WTC11 (cell line): ENCODE data around the gene IL2RG. TPM values are rescaled to one million over a fixed set of nuclear protein-coding genes. Genes with fewer than 3 reads are reported as not detected.

Experiments
- ATAC-seq: fragments of 200-7000 bp; cut with Tn5 transposase; 2 replicates; pipeline ENCODE4 v1.10.0; 2021; ENCODE audit warnings: mild to moderate bottlenecking, moderate library complexity
- CTCF ChIA-PET: fragments of 300-600 bp; sonication (Branson Sonifier 250); formaldehyde crosslinking; loops from one replicate; lab custom pipeline; 2021; ENCODE audit warnings: antibody characterized with exemption; lab: Charles Lee
- POLR2A ChIA-PET: fragments of 350-600 bp; sonication (Branson Sonifier 250); formaldehyde crosslinking; loops from one replicate; lab custom pipeline; 2021; ENCODE audit warnings: antibody characterized with exemption; lab: Charles Lee
- DNase-seq: peaks from one replicate; pipeline ENCODE4 v3.0.0; 2021; ENCODE audit warnings: low spot score
- H3K27ac Mint-ChIP-seq: 2 replicates; pipeline ENCODE4 v1.8.0; 2021; ENCODE audit warnings: mixed read lengths
- H3K27me3 Mint-ChIP-seq: 2 replicates; pipeline ENCODE4 v1.8.0; 2021; ENCODE audit warnings: low read depth, mild to moderate bottlenecking, moderate library complexity, mixed read lengths
- H3K36me3 Mint-ChIP-seq: 2 replicates; pipeline ENCODE4 v1.8.0; 2021; ENCODE audit warnings: mixed read lengths
- H3K4me1 Mint-ChIP-seq: 2 replicates; pipeline ENCODE4 v1.8.0; 2022; ENCODE audit warnings: mixed read lengths
- H3K4me3 Mint-ChIP-seq: 2 replicates; pipeline ENCODE4 v1.8.0; 2021; ENCODE audit warnings: mild to moderate bottlenecking, moderate library complexity, mixed read lengths
- H3K9me3 Mint-ChIP-seq: 2 replicates; pipeline ENCODE4 v1.8.0; 2021; ENCODE audit warnings: mixed read lengths
- ATF2 ChIP-seq: sonication (generic); formaldehyde crosslinking; IDR thresholded peaks from 2 replicates; pipeline ENCODE4 v1.8.1; 2022; ENCODE audit warnings: low read depth, missing genetic modification reagents, borderline replicate concordance
- FOXK1 ChIP-seq: sonication (generic); formaldehyde crosslinking; IDR thresholded peaks from 2 replicates; pipeline ENCODE4 v1.8.0; 2022; ENCODE audit warnings: mild to moderate bottlenecking, moderate library complexity, missing genetic modification reagents
- IRF1 ChIP-seq: sonication (generic); formaldehyde crosslinking; IDR thresholded peaks from 2 replicates; pipeline ENCODE4 v1.8.0; 2023; ENCODE audit warnings: missing genetic modification reagents
- JAZF1 ChIP-seq: fragments of 250-450 bp; sonication (Bioruptor Pico); IDR thresholded peaks from 2 replicates; pipeline ENCODE4 v1.9.0; 2021; ENCODE audit warnings: moderate library complexity, mild to moderate bottlenecking, inconsistent platforms
- JUN ChIP-seq: sonication (generic); formaldehyde crosslinking; IDR thresholded peaks from 2 replicates; pipeline ENCODE4 v1.8.0; 2023; ENCODE audit warnings: mild to moderate bottlenecking, missing genetic modification reagents
- NFATC4 ChIP-seq: fragments of 250-450 bp; sonication (Bioruptor Pico); IDR thresholded peaks from 2 replicates; pipeline ENCODE4 v1.9.0; 2021; ENCODE audit warnings: mild to moderate bottlenecking
- PREB ChIP-seq: sonication (generic); formaldehyde crosslinking; IDR thresholded peaks from 2 replicates; pipeline ENCODE4 v1.8.1; 2022; ENCODE audit warnings: mild to moderate bottlenecking, missing genetic modification reagents, moderate library complexity, borderline replicate concordance
- SP1 ChIP-seq: sonication (generic); formaldehyde crosslinking; conservative IDR thresholded peaks from 2 replicates; pipeline ENCODE4 v1.8.1; 2022; ENCODE audit warnings: missing genetic modification reagents
- TEAD4 ChIP-seq: sonication (generic); formaldehyde crosslinking; IDR thresholded peaks from 2 replicates; pipeline ENCODE4 v1.8.0; 2022; ENCODE audit warnings: mild to moderate bottlenecking, missing genetic modification reagents
- ZBTB21 ChIP-seq: sonication (generic); formaldehyde crosslinking; IDR thresholded peaks from 2 replicates; pipeline ENCODE4 v1.8.1; 2023; ENCODE audit warnings: mild to moderate bottlenecking, missing genetic modification reagents, borderline replicate concordance
- ZNF396 ChIP-seq: fragments of 250-450 bp; sonication (Bioruptor Pico); IDR thresholded peaks from 2 replicates; pipeline ENCODE4 v1.8.0; 2021; ENCODE audit warnings: mild to moderate bottlenecking, moderate library complexity, borderline replicate concordance
- ZNF423 ChIP-seq: fragments of 250-450 bp; sonication (Bioruptor Pico); IDR thresholded peaks from 2 replicates; pipeline ENCODE4 v2.1.2; 2022; ENCODE audit warnings: mild to moderate bottlenecking, moderate library complexity
- ZNF671 ChIP-seq: fragments of 250-450 bp; sonication (Bioruptor Pico); IDR thresholded peaks from 2 replicates; pipeline ENCODE4 v1.8.0; 2021; ENCODE audit warnings: mild to moderate bottlenecking
- ZSCAN18 ChIP-seq: fragments of 250-450 bp; sonication (Bioruptor Pico); IDR thresholded peaks from 2 replicates; pipeline ENCODE4 v2.1.2; 2022; ENCODE audit warnings: mild to moderate bottlenecking, moderate library complexity
- total RNA-seq: library from RNA; stranded (reverse); gene quantifications from 3 replicates; pipeline ENCODE4 v1.2.3, GENCODE V29; 2021
- TF ChIP-seq, protein P1 (sequence below): sonication (generic); formaldehyde crosslinking; IDR thresholded peaks from 2 replicates; pipeline ENCODE4 v1.8.1; 2023; ENCODE audit warnings: mild to moderate bottlenecking, missing genetic modification reagents
- TF ChIP-seq, protein P2 (sequence below): sonication (generic); formaldehyde crosslinking; IDR thresholded peaks from 2 replicates; pipeline ENCODE4 v1.8.0; 2022; ENCODE audit warnings: mild to moderate bottlenecking, missing genetic modification reagents
- TF ChIP-seq, protein P3 (sequence below): fragments of 250-450 bp; sonication (Bioruptor Pico); IDR thresholded peaks from 2 replicates; pipeline ENCODE4 v1.9.0; 2021; ENCODE audit warnings: mild to moderate bottlenecking, borderline replicate concordance
- TF ChIP-seq, protein P4 (sequence below): sonication (generic); formaldehyde crosslinking; IDR thresholded peaks from 2 replicates; pipeline ENCODE4 v1.8.1; 2022; ENCODE audit warnings: low read depth, mild to moderate bottlenecking, moderate library complexity, missing genetic modification reagents, borderline replicate concordance

IL2RG gene
- total RNA-seq, 1 experiment from 2014 or later, result 1.2 TPM

GRCh38 chrX:71095033-71095432, 16.3 kb downstream of the IL2RG start:
- no peaks in the 10 kb centered on the region; the same call in 1 of the 2 replicates for H3K27me3 Mint-ChIP-seq
- peaks cover 36% of the 10 kb centered on the region for H3K4me1 Mint-ChIP-seq
- peak overlapping the region; percentile 39; the same call in 1 of the 2 replicates for H3K27ac Mint-ChIP-seq
- DNase-seq, result no peak
- H3K9me3 Mint-ChIP-seq, result no peaks in the 10 kb centered on the region
- H3K4me3 Mint-ChIP-seq, result peak overlapping the region; percentile 99
- TF ChIP-seq NFATC4 (no peak), TEAD4 (CRISPR knock-in tag) (no peak), ZSCAN18 (CRISPR knock-in tag) (no peak), ZNF396 (CRISPR knock-in tag) (no peak), FOXK1 (CRISPR knock-in tag) (no peak), PREB (CRISPR knock-in tag) (no peak), IRF1 (CRISPR knock-in tag) (no peak), ZNF671 (CRISPR knock-in tag) (no peak), ZNF423 (CRISPR knock-in tag) (no peak), ZBTB21 (CRISPR knock-in tag) (no peak), JAZF1 (no peak), SP1 (CRISPR knock-in tag) (no peak), ATF2 (CRISPR knock-in tag) (no peak), JUN (no peak)
- TF ChIP-seq, protein P1, sequence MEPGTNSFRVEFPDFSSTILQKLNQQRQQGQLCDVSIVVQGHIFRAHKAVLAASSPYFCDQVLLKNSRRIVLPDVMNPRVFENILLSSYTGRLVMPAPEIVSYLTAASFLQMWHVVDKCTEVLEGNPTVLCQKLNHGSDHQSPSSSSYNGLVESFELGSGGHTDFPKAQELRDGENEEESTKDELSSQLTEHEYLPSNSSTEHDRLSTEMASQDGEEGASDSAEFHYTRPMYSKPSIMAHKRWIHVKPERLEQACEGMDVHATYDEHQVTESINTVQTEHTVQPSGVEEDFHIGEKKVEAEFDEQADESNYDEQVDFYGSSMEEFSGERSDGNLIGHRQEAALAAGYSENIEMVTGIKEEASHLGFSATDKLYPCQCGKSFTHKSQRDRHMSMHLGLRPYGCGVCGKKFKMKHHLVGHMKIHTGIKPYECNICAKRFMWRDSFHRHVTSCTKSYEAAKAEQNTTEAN, result no peak
- TF ChIP-seq, protein P2, sequence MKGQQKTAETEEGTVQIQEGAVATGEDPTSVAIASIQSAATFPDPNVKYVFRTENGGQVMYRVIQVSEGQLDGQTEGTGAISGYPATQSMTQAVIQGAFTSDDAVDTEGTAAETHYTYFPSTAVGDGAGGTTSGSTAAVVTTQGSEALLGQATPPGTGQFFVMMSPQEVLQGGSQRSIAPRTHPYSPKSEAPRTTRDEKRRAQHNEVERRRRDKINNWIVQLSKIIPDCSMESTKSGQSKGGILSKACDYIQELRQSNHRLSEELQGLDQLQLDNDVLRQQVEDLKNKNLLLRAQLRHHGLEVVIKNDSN (CRISPR knock-in tag), result no peak
- TF ChIP-seq, protein P3, sequence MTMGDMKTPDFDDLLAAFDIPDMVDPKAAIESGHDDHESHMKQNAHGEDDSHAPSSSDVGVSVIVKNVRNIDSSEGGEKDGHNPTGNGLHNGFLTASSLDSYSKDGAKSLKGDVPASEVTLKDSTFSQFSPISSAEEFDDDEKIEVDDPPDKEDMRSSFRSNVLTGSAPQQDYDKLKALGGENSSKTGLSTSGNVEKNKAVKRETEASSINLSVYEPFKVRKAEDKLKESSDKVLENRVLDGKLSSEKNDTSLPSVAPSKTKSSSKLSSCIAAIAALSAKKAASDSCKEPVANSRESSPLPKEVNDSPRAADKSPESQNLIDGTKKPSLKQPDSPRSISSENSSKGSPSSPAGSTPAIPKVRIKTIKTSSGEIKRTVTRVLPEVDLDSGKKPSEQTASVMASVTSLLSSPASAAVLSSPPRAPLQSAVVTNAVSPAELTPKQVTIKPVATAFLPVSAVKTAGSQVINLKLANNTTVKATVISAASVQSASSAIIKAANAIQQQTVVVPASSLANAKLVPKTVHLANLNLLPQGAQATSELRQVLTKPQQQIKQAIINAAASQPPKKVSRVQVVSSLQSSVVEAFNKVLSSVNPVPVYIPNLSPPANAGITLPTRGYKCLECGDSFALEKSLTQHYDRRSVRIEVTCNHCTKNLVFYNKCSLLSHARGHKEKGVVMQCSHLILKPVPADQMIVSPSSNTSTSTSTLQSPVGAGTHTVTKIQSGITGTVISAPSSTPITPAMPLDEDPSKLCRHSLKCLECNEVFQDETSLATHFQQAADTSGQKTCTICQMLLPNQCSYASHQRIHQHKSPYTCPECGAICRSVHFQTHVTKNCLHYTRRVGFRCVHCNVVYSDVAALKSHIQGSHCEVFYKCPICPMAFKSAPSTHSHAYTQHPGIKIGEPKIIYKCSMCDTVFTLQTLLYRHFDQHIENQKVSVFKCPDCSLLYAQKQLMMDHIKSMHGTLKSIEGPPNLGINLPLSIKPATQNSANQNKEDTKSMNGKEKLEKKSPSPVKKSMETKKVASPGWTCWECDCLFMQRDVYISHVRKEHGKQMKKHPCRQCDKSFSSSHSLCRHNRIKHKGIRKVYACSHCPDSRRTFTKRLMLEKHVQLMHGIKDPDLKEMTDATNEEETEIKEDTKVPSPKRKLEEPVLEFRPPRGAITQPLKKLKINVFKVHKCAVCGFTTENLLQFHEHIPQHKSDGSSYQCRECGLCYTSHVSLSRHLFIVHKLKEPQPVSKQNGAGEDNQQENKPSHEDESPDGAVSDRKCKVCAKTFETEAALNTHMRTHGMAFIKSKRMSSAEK (CRISPR knock-in tag), result no peak
- TF ChIP-seq, protein P4, sequence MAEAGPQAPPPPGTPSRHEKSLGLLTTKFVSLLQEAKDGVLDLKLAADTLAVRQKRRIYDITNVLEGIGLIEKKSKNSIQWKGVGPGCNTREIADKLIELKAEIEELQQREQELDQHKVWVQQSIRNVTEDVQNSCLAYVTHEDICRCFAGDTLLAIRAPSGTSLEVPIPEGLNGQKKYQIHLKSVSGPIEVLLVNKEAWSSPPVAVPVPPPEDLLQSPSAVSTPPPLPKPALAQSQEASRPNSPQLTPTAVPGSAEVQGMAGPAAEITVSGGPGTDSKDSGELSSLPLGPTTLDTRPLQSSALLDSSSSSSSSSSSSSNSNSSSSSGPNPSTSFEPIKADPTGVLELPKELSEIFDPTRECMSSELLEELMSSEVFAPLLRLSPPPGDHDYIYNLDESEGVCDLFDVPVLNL (CRISPR knock-in tag), result no peak
- TF ChIP-seq, all 79 proteins: peak for 0
- H3K36me3 Mint-ChIP-seq, result no peaks in the 10 kb centered on the region
- ATAC-seq, result no peak
- ChIA-PET POLR2A (interaction anchor here (0.6 kb wide), 1 partner anchor 87 kb away, joined by 3 read pairs; no protein-coding TSS in a partner anchor), CTCF (no interaction called here)
